DMS79 treated with DMSO at 0.1 percent for 48 hours (cell line): ENCODE measurements around the gene STK17B.

ENCODE experiments used
- DNase-seq: peaks from one replicate; lab custom pipeline; 2025; lab: John Stamatoyannopoulos, UW

The STK17B gene

DNA sequence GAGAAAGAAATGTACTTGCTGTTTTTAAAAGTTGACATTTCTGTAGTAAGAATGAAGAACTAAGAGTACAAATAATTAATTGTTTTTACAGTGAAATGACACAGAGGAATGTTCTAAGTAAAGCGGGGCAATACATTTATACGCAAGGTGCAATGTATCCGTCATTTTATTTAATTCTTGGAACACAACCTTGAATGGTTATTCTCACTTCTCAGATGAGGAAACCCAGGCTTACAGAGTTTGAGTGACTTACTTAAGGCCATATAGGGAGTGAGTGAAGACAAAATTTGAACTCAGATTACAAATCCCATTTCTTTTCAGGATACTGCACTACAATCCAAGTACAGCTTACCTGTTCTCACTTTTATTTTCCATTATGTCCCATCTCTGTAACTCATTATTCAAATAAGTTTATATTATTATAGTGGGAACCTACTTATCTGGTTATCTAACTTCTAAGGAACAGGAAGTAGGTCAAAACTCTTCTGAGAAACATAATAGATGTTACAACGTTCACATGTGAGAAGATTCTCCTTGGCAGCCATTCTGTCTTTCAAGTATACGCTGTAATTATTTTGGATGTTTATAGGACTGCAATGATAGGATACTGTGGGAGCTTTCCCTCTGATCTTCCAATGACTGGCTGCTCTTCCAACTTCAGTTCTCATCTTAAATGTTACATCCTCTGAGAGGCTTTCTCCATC is 12.3 kb upstream of the STK17B start:
- DNase-seq = no peak

DNA sequence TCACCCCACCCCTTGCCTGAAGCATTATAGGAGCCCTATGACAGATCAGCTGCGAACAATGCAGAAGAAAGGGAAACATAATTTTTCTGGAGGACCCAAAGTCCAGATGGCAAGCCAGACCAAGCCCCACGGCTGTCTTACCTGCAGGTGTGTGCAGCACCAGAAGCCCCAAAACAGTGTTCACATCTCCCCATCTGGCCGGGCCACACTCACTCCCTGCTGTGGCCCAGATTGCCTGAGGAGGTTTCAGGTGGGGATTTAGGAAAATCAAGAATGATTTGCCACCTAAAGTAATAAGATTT is 11.7 kb upstream of the STK17B start:
- no peak for DNase-seq

DNA sequence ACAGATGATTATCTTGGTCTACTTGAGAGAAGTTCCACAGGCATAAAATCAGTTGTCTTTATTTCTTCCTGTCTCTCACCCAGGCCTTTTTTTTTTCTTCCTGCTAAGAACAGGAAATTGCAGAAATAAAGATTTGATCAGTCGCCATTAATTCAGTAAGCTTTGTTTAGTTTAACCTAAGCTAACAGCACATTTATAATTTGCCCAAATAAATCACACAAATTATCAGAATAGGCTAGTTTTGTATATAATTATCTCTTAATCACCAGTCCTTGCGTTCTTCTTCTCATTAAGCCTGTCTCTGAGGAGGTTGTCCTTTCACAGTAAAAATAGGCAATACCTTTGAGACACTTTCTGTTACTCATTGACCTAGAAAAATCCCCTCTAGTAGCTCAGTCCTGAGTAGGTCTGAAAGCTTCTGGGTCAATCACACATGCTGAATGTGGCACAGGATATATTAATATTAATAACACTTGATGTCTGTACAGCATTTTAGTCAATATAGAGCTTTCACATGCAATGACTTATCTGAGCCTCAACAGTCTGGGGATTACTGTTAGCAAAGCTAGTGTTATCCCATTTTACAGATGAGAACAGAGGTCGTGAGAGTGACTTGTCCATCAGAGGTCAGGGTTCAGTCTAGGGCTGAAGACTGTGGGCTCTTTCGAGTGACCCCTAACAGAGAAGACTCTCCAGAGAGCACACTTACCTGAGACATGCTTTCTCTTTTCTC is 11.2 kb upstream of the STK17B start:
- no peak for DNase-seq

DNA sequence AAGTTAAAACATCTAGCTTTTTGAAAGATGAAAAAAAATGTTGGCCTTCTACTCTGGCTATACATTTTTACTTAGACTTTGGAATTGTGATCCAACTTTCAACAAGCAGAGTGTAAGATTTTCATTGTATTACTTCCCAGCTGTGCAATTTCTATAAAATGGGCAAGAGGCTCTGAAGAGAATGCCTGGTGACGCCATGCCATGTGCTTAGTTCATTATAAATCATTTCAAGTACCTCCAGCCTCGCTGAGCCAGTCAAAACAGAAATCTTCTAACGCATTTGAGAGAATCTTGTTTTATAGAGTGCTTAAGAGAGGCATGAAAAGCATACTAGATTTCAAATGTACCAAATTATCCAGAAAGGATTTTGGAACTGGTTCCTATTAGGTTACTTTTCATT is 10.1 kb upstream of the STK17B start:
- DNase-seq = peak; percentile 95

DNA sequence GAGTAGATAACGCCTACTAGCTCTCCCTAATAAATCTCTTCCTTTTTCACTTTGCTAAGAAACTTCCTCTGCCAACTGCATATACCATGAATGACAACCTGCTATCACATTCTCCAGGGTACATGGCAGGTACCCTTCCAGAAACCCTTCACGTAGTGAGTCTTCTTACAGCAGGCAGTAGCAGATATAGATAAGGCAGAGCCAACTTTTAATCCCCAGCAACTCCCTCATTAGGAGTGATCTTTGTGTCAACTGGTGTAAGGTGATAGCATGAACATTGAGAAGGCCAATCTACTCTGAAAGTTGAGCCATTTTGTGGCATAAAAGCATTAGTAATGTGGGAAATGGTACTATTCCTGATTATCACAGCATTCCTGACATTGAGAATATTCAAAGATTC is 5.7 kb upstream of the STK17B start:
- DNase-seq = no peak

DNA sequence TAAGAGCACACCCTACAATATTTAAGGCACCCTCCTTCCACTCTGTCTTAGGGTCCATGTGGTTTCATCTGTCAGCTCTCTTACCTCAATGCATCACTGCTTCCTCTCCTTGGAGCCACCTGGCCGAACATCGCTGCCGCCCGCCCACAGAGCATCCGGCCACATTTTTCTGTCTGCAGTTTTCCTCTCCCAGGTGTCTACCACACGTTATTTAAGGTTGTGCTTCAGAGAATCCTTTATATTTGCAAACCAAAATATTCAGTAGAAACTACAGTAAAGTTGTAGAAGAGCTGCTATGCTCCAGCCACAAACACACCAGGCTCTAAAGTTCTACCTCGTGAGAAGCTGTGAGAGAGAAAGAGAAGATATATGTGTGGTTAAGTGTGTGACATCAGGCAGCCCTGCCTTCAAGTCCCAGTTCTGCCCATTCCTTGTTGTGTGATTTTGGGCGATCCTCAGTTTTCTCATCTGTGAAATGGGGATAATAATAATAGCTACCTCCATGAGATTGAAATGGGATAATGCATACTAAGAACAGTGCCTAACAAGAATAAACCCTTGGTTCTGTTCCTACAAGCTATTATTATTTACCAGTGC is 4.9 kb upstream of the STK17B start:
- no peak for DNase-seq

DNA sequence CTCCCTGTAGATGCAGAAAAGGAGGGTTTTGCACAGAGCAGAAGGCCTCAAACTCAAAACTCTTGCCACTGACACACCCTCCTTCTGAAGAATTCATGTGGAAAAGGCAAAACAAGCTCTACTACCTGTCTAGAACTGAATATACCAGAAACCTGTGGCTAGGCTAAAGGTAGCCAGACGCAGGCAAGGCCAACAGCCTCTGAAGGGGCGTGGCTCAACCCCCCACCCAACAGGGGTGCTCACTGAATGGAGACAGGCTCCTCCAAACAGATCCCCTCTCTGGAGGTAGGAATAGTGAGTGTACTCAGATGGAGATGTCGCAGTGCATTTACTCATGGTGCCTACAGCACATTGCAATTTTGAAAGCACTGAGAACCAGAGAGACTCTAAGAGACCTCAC is 3.0 kb upstream of the STK17B start:
- DNase-seq = no peak

DNA sequence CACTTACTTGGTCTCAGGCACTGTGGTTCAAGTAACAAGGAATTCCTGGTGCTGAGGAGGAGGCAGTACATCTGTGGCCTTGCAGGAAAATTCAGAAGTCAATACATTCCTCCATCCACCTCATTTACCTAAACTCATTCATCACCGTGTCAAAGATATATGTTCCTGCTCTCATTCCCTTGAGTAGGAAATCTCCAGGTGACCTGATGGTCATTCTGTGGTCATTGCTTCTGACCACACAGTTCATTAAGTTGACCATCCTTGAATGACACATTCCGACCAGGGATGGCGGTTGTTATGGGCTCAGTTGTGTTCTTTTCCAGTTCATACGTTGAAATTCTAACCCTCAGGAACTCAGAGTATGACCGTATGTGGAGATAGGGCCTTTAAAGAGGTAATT is 2.1 kb upstream of the STK17B start:
- DNase-seq = no peak

DNA sequence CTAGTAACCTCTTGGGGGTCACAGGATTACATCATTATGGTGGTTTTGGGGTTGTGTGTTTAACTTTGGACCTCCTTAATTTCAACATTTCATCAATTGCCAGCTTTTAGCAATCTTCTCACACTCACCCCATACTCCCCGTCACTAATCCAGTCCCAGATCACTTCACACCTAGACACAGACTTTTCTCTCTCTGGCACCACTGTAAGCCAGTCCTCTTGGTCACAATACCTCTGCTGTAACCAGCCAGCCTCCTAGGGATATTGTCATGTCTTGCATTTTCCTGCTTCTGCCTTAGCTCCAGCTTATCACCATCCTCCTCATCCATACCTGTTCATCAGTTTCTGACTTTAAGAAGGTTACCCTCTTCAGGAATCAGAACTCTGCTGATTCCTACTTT is 1.6 kb upstream of the STK17B start:
- DNase-seq = no peak

DNA sequence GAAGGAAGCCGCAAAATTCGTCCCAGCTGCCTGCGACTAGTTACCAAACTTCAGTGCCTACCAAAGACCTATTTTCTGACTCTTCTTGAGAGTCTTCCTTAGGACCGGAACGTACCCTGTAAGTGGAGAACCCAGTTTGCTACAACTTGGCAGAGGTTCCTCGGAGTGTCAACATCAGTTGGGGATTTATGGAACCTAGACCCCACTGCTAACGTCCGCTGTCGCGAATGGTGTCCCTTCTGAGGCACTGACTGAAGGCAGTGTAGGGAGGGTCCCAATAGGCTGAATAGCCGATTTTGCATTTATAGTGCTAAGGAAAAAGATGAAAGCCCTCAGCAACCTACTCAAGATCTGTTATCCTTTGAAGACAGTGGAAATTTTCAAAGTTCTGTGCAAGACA is 568 bp upstream of the STK17B start:
- no peak for DNase-seq

DNA sequence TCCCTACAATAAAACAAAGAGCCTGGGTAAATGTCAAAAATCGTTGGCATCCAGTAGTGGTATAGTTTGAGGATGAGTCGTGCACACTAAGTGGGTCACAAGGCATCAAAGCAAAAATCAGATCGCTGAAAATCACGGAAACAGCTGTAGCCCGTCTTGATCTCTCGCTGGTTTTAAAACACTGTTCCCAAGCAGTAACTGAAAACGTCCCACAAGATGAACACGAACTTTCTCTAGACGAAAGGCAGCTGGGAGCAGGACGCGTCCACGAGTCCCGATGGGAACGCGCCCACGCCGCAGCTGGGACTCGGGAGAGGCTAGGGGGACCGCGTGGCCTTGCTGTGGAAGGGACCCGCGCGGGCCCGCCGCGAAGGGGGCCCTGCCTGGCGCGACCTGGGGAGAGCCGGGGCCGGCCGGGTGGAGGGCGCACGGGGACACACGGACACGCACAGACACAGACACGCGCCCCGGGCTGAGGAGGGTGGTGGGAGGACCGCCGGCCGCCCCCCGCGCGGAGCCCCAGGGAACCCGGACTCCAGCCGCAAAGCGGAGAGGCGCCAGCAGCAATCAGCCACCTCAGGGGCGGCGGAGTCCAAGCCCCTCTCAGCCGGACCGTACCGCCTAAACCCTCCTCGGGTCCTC is 651 bp downstream of the STK17B start:
- DNase-seq = peak; percentile 76

DNA sequence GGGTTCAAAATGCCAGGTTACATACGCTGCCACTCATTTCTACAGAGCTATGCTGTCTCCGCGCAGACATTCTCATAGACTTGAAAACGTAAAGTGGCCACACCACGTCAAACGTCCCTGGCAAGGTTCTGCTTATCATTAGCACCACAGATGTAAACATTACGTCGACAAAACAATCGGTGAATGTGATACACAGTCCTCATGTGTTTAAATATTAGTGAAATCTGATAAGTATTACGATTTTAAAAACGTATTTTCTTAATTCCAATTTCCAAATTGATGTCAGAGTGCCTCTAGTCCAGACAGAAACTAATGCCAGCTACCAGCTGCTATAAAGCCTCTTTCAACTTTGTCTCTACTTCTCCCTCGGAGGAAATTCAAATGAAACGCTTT is 1.2 kb downstream of the STK17B start:
- DNase-seq = peak; percentile 78

DNA sequence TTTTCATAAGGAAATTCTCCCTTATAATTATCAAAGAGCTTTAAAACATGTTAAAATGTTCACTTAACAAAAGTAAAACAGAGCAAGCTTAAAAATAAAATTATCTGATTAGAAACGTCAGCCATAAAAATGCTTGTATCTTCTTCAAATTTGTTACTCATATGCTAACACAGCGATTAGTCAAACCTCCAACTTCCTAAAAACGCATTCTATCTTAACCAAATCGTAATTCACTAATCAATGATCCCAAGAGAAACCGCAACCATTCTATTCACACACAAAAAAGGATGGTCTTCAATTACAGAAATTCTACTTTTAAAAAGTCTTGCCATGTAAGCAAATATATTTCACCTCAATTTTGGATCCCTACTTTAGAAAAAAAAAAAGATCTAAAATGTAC is 1.9 kb downstream of the STK17B start:
- DNase-seq = no peak

DNA sequence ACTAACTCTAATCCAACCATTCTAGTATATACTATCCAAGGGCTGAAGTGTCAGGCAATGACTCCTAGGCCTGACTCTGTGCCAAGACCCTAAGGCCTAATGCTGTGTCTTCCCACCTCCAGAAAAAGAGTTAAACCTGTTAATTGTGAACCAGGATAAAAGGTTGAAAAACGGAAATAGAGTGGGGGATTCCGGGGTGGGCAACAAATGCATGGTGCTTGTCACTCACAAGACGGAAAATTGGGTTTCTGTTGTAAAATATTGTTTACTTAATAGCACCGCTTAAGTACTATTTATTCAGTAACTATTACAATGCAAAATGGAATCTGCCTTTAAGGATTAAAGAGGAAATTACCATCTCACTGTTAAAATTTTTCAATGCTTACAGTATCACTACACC is 3.2 kb downstream of the STK17B start:
- no peak for DNase-seq

DNA sequence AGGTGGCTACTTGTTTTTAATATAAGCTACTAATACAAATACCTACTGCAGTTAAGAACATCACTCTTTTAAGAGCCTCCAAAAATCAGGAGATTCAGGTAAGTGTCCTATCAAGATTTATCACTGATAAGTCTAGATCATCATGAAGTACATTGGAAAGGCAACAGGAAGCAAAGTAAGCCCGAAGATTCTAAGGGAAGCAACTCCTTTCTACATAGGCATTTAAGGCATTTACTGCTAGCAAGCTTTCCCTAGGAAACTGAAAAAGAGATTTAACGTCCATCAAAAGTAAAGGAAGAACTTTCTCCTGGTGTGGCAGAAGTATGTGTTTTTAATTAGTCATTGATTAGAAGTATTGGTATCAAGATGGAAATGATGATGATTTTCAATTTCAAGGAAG is 3.7 kb downstream of the STK17B start:
- peak; percentile 13 for DNase-seq

DNA sequence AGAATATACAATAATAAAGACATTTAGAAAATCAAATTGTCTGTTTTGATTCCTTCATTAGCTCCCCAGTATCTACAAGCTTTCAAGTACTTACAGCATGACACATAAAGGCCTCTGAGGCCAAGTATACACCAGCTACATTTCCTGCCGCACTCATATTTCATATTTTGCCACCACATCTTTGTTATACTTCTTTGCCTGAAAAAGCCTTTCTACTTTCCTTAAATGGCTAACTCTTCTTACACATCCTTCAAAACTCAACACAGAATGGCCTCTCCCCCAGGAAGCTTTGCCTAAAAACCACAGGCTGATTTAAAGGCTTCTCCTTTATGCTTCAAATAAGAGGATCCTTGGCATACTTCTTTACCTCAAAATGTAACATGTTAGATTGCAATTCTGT is 4.5 kb downstream of the STK17B start:
- peak; percentile 69 for DNase-seq

DNA sequence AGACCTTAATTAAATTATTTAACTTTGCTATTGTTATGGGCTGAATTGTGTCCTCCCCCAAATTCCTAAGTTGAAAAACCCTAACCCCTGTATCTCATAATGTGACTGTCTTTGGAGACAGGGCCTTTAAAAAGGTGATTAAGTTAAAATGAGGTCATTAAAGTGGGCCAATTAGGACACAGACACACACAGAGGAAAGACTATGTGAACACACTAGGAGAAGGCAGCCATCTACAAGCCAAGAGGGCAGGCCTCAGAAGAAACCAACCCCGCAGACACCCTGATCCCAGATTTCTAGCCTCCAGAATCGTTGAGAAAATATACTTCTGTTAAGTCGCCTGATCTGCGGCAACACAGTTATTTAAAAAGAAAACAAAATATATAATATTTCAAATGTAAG is 6.4 kb downstream of the STK17B start:
- DNase-seq = no peak

DNA sequence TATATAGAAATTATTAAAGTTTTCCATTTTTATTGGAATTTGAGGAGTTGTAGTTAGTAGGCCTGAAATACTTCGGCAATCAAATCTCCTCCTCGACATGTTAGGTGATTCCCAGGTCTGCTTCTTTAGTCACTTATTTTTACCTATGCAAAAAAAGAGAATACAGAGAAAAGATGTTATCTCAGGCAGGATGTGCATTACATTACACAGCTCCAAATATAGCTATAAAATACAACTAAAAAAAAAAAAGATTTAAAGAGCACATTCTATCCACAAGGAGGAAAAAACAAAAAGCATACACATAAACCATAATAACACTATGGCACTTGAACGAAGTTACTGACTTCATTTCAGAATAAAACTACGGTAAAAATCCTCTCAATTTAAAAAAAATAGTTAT is 8.1 kb downstream of the STK17B start:
- DNase-seq = no peak

DNA sequence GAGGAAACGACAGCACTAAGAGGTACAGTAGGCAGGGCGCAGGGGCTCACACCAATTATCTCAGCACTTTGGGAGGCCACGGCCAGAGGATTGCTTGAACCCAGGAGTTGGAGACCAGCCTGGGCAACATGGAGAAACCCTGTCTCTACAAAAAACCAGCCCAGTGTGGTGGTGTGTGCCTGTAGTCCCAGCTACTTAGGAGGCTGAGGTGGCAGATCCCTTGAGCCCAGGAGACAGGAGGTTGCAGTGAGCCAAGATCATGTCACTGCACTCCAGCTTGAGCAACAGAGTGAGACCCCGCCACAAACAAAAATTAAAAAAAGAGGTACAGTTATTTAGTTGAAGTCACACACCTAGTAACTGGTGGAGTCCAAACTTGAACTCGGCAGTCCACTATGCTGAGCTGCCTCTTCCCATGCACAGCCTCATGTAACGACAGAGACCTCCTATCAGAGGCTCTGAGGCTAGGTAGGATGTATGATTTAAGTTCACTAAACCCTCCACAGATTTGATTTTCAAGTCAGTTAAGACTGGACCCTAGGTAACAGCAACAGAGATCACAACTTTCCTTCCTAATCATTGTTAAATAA is 8.7 kb downstream of the STK17B start:
- DNase-seq = no peak

DNA sequence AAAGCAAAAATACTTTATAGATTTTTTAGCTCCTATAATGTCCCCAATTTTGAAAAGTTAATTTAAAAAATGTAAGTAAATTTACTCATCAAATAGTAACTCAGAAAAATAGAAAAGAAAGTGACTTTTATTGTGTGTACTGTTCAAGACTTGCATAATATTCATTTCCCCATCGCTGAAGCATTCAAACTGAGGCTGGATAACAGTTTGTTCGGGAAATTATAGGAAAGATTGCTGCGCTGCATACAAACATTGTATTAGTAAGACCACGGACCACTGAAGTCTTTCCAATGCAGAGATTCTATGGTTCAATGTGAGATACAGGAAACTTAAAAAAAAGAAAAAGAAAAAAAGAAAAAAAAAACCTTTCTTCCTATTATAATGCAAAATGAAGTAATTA is 10.4 kb downstream of the STK17B start:
- DNase-seq = no peak

DNA sequence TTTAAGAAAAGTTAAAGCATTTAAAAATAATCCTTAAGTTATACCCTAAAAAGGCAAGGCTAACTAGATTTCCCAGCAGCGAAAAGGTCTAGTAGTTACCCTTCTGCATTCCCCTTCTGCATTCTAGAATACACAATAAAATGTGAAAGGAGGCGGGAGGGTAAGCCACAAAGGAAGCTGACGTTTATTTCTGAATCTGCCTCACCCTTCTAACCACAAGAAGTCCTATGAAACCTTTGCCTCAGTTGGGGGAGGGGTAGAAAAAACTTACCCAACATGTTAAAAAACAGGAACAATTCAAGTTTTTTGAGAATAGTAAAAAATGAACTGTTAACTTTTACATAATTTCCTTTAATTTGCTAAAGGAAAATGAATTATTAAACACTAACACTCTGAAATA is 11.3 kb downstream of the STK17B start:
- DNase-seq = no peak

DNA sequence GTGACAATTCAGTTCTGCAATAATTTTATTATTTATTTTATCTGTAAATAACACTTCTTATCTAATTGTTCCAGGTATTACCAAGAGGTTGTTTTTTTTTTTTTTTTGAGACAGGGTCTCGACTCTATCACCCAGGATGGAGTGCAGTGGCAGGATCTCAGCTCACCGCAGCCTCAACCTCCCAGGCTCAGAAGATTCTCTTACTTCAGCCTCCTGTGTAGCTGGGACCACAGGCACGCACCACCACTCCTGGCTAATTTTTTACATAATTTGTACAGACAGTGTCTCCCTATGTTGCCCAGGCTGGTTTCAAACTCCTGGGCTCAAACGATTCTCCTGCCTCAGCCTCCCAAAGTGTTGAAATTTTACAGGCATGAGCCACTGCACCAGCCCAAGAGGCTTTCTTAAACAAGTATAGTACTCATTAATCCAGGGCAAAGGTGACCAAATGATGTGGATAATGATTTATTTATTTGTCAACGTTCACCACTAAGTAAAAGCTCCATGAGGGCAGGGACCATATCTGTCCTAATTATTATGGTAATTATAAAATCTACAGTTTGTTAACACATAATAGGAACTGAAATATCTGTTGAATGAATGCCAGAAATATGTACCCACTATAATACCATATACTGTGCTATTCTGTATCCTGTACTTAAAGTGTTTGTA is 12.0 kb downstream of the STK17B start:
- DNase-seq = no peak
